Measurements from ENCODE around the gene DNAL4. TPM values are rescaled to one million over a fixed set of nuclear protein-coding genes. Genes with fewer than 3 reads are reported as not detected.

Gene DNAL4
- total RNA-seq, 6 experiments from 2014 or later, result 8.6 to 11.5 (median 9.8) TPM

- no peak for DNase-seq
- H3K4me1 Mint-ChIP-seq (ENCODE audit: low read depth), result peaks cover 10% of the 10 kb centered on the region
- no peaks in the 10 kb centered on the region for H3K36me3 Mint-ChIP-seq (ENCODE audit: low read depth)
These were observed 36.3 kb upstream of the DNAL4 start for GRCh38 chr22:38830026-38830844.

GRCh38 chr22:38829485-38829884, 35.5 kb upstream of the DNAL4 start:
- Mint-ChIP-seq H3K4me3 (no peak overlapping the region), H3K36me3 (ENCODE audit: low read depth) (no peaks in the 10 kb centered on the region), H3K27me3 (ENCODE audit: insufficient read depth) (peaks cover 16% of the 10 kb centered on the region), H3K27ac (no peak overlapping the region; the same call in 1 of the 2 replicates), H3K4me1 (ENCODE audit: low read depth) (peaks cover 10% of the 10 kb centered on the region), H3K9me3 (no peaks in the 10 kb centered on the region)
- TF ChIP-seq CTCF (IDR thresholded peaks at IDR 0.05), result no peak
- no peak for DNase-seq

More at GRCh38 chr22:38830026-38830844, 36.3 kb upstream of the DNAL4 start:
- H3K27me3 Mint-ChIP-seq (ENCODE audit: insufficient read depth), result peaks cover 16% of the 10 kb centered on the region
- no peak for TF ChIP-seq CTCF (IDR thresholded peaks at IDR 0.05)
- H3K9me3 Mint-ChIP-seq, result no peaks in the 10 kb centered on the region
- H3K27ac Mint-ChIP-seq, result no peak overlapping the region
- H3K4me3 Mint-ChIP-seq, result no peak overlapping the region

- no peak for DNase-seq
- H3K9me3 Mint-ChIP-seq, result no peaks in the 10 kb centered on the region
- no peak overlapping the region for H3K27ac Mint-ChIP-seq
- H3K4me3 Mint-ChIP-seq, result no peak overlapping the region
- peaks cover 19% of the 10 kb centered on the region for H3K27me3 Mint-ChIP-seq (ENCODE audit: insufficient read depth)
- H3K36me3 Mint-ChIP-seq (ENCODE audit: low read depth), result no peaks in the 10 kb centered on the region
- H3K4me1 Mint-ChIP-seq (ENCODE audit: low read depth), result peaks cover 10% of the 10 kb centered on the region
- TF ChIP-seq CTCF (IDR thresholded peaks at IDR 0.05), result no peak
These were observed 34.8 kb upstream of the DNAL4 start for GRCh38 chr22:38828616-38829205.

- TF ChIP-seq CTCF (IDR thresholded peaks at IDR 0.05), result no peak
- no peak for DNase-seq
- no peak overlapping the region for H3K4me3 Mint-ChIP-seq
- peaks cover 22% of the 10 kb centered on the region for H3K27me3 Mint-ChIP-seq (ENCODE audit: insufficient read depth)
- H3K36me3 Mint-ChIP-seq (ENCODE audit: low read depth), result no peaks in the 10 kb centered on the region
- H3K4me1 Mint-ChIP-seq (ENCODE audit: low read depth), result peaks cover 10% of the 10 kb centered on the region
- H3K9me3 Mint-ChIP-seq, result no peaks in the 10 kb centered on the region
- H3K27ac Mint-ChIP-seq, result no peak overlapping the region
These were observed 34.2 kb upstream of the DNAL4 start for GRCh38 chr22:38828191-38828590.

GRCh38 chr22:38827510-38827909, 33.6 kb upstream of the DNAL4 start:
- no peak for DNase-seq
- Mint-ChIP-seq H3K27ac (no peak overlapping the region), H3K27me3 (ENCODE audit: insufficient read depth) (peaks cover 20% of the 10 kb centered on the region), H3K4me3 (no peak overlapping the region), H3K4me1 (ENCODE audit: low read depth) (peaks cover 10% of the 10 kb centered on the region), H3K36me3 (ENCODE audit: low read depth) (no peaks in the 10 kb centered on the region), H3K9me3 (no peaks in the 10 kb centered on the region)
- no peak for TF ChIP-seq CTCF (IDR thresholded peaks at IDR 0.05)

Measured in HFFc6 (cell line).